K562 (cell line): ENCODE measurements around the gene CCDC106. TPM values are rescaled to one million over a fixed set of nuclear protein-coding genes. Genes with fewer than 3 reads are reported as not detected.

Experiments
- ATF7 ChIP-seq: fragments of 450-650 bp; IDR thresholded peaks from 2 replicates; pipeline ENCODE4 v1.7.1; 2014; ENCODE audit warnings: mild to moderate bottlenecking, moderate library complexity
- BRD4 ChIP-seq: fragments of 200-600 bp; sonication (generic); IDR thresholded peaks from 2 replicates; pipeline ENCODE4 v1.6.1; 2017; ENCODE audit warnings: inconsistent platforms
- DNMT1 ChIP-seq: fragments of 450-650 bp; IDR thresholded peaks from 2 replicates; pipeline ENCODE4 v1.6.1; 2016; ENCODE audit warnings: antibody characterized with exemption, mild to moderate bottlenecking
- EGR1 ChIP-seq: fragments of 450-650 bp; conservative IDR thresholded peaks from 2 replicates; pipeline ENCODE4 v1.6.1; 2017; ENCODE audit warnings: mild to moderate bottlenecking
- GABPB1 ChIP-seq: sonication (generic); formaldehyde crosslinking; IDR thresholded peaks from 2 replicates; pipeline ENCODE4 v1.8.0; 2022; ENCODE audit warnings: mild to moderate bottlenecking, missing genetic modification reagents
- HDAC1 ChIP-seq, 2 experiments: fragments of 450-650 bp; IDR thresholded peaks; 2 replicates each; pipeline ENCODE4 v1.6.1; 2016 to 2017; ENCODE audit warnings: inconsistent platforms in 1 of 2, mild to moderate bottlenecking in 1 of 2, moderate library complexity in 1 of 2
- JUN ChIP-seq, 2 experiments: sonication (generic) in 1 of 2; formaldehyde crosslinking in 1 of 2; IDR thresholded peaks; 2 replicates each; pipeline versions ENCODE4 v1.6.1 to v1.8.0; 2012 to 2022; ENCODE audit warnings: borderline replicate concordance in 2 of 2, mild to moderate bottlenecking in 2 of 2, improper control_type of control experiment in 1 of 2, low read depth in 1 of 2, low read length in 1 of 2, missing genetic modification reagents in 1 of 2
- KDM4B ChIP-seq, 2 experiments: fragments of 450-650 bp in 1 of 2; sonication (generic) in 1 of 2; IDR thresholded peaks; 2 replicates each; pipeline ENCODE4 v1.6.1; 2016 to 2017; ENCODE audit warnings: borderline replicate concordance in 2 of 2, antibody characterized with exemption in 1 of 2, low read depth in 1 of 2, mild to moderate bottlenecking in 1 of 2
- MAZ ChIP-seq, 2 experiments: fragments of 450-650 bp in 1 of 2; sonication (generic) in 1 of 2; formaldehyde crosslinking; IDR thresholded peaks in 1 of 2; conservative IDR thresholded peaks in 1 of 2; 2 replicates each; pipeline versions ENCODE4 v1.4.0 to v1.5.0; 2020; ENCODE audit warnings: mild to moderate bottlenecking in 1 of 2, missing genetic modification reagents in 1 of 2
- POU5F1 ChIP-seq: fragments of 150-350 bp; IDR thresholded peaks from 2 replicates; pipeline ENCODE4 v1.6.1; 2014; ENCODE audit warnings: borderline replicate concordance, low read length, low read depth, mild to moderate bottlenecking; ENCODE audit not compliant: partially characterized antibody
- YY1 ChIP-seq, 3 experiments: IDR thresholded peaks; 2 replicates each; pipeline ENCODE4 v1.6.1; 2011; ENCODE audit warnings: low read length in 2 of 3, mild to moderate bottlenecking in 2 of 3, moderate library complexity in 2 of 3, borderline replicate concordance in 1 of 3, control low read depth in 1 of 3, low read depth in 1 of 3; ENCODE audit not compliant: insufficient read depth in 3 of 3, insufficient replicate concordance in 2 of 3, control insufficient read depth in 1 of 3, insufficient read length in 1 of 3; ENCODE audit errors: extremely low read depth in 1 of 3
- ZFX ChIP-seq: sonication (generic); formaldehyde crosslinking; IDR thresholded peaks from 2 replicates; pipeline ENCODE4 v1.8.0; 2022; ENCODE audit warnings: mild to moderate bottlenecking, missing genetic modification reagents, moderate library complexity
- polyA plus RNA-seq, 8 experiments: library from polyadenylated mRNA; depleted of rRNA in 4 of 8; stranded (reverse) in 5 of 8; unstranded in 3 of 8; fragments of >200 nt; fragmentation: Nextera tagmentation in 2 of 8; fragmentation: Illumina TruSeq in 1 of 8; extraction: Ambion mirVana in 2 of 8; extraction: Trizol in 1 of 8; gene quantifications; 2 replicates each; pipeline versions ENCODE4 v1.2.1 to v1.2.3, GENCODE V29; 2011 to 2014; ENCODE audit warnings: inconsistent platforms in 1 of 8, missing spikeins in 1 of 8
- total RNA-seq, 7 experiments: library from RNA; depleted of rRNA in 6 of 7; stranded (reverse); fragments of >200 nt in 6 of 7; fragmentation: Illumina TruSeq in 2 of 7; extraction: Trizol in 2 of 7; gene quantifications; 2 replicates each; pipeline versions ENCODE4 v1.2.1 to v1.2.3, GENCODE V29; 2011 to 2021; ENCODE audit warnings: low replicate concordance in 1 of 7
- TF ChIP-seq, protein P1 (sequence below): sonication (generic); formaldehyde crosslinking; IDR thresholded peaks from 2 replicates; pipeline ENCODE4 v1.8.0; 2022; ENCODE audit warnings: missing genetic modification reagents, mild to moderate bottlenecking, moderate library complexity, borderline replicate concordance
- TF ChIP-seq, protein P2 (sequence below), 3 experiments: fragments of 200-800 bp in 1 of 3; sonication (Bioruptor generic) in 1 of 3; sonication (generic) in 1 of 3; formaldehyde crosslinking in 1 of 3; IDR thresholded peaks; 2 replicates each; pipeline versions ENCODE4 v1.6.1 to v1.8.0; 2016 to 2022; ENCODE audit warnings: mild to moderate bottlenecking in 2 of 3, missing compliant biosample characterization in 2 of 3, missing genetic modification characterization in 2 of 3, missing genetic modification reagents in 1 of 3
- TF ChIP-seq, protein P3 (sequence below): fragments of 450-650 bp; formaldehyde crosslinking; IDR thresholded peaks from 2 replicates; pipeline ENCODE4 v1.4.0; 2020; ENCODE audit warnings: mild to moderate bottlenecking, mixed read lengths
- TF ChIP-seq, protein P4 (sequence below): sonication (generic); formaldehyde crosslinking; IDR thresholded peaks from 2 replicates; pipeline ENCODE4 v1.8.0; 2022; ENCODE audit warnings: missing genetic modification reagents, mild to moderate bottlenecking, borderline replicate concordance

Gene CCDC106
- total and polyA plus RNA-seq, 9 of the 15 experiments (the other 6 are each of a cell fraction or from before 2014, with no cell fraction given), result 0.10 to 27.5 (median 15.0) TPM; not detected in 1

DNA sequence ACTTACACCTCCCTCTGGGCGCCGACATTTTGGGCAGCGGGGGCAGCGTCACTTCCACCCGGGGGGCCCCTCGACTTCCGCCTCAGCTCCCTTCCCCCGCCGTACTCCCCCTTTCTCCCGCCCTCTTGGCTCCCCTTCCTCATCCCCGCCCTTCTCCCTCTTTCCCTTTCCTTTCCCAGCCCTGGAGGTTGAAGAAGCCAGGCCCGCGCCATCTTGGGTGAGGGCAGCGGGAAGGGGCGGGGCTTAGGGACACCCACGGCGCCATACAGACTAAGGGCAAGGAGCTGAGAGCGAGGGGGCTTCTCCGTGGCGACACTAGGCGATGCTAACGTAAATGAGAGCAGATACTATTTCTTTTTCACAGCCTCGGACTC is 48.6 kb upstream of the CCDC106 start, which contains the start of gene FIZ1 (continued):
- TF ChIP-seq, protein P1, sequence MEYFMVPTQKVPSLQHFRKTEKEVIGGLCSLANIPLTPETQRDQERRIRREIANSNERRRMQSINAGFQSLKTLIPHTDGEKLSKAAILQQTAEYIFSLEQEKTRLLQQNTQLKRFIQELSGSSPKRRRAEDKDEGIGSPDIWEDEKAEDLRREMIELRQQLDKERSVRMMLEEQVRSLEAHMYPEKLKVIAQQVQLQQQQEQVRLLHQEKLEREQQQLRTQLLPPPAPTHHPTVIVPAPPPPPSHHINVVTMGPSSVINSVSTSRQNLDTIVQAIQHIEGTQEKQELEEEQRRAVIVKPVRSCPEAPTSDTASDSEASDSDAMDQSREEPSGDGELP (CRISPR knock-in tag), result peak; percentile 57; the same call in 1 of the 2 replicates
- TF ChIP-seq BRD4 (no peak), ATF7 (0 out of 2 replicates have a peak, but pooled peaks have one; percentile 13), KDM4B (IDR thresholded peaks at IDR 0.05; ENCODE audit: borderline replicate concordance in 2 of 2, low read depth in 1 of 2) (peak in 1 of 2 experiments; percentile 97; a peak in 2 of 4 replicates), POU5F1 (peak; percentile 8), JUN (IDR thresholded peaks at IDR 0.05; ENCODE audit: borderline replicate concordance, low read depth, low read length) (no peak), JUN (CRISPR knock-in tag; IDR thresholded peaks at IDR 0.05; ENCODE audit: borderline replicate concordance) (0 out of 2 replicates have a peak, but pooled peaks have one; percentile 72), DNMT1 (no peak), MAZ (CRISPR knock-in tag; conservative IDR thresholded peaks at IDR 0.05 in 1 of 2, IDR thresholded peaks at IDR 0.05 in 1 of 2) (peak in 1 of 2 experiments; percentile 93; a peak in 3 of 4 replicates), HDAC1 (IDR thresholded peaks at IDR 0.05) (0 out of 4 replicates have a peak, but pooled peaks of 1 of the 2 experiments have one; percentile 12), ZFX (CRISPR knock-in tag) (peak; percentile 48; the same call in 1 of the 2 replicates), EGR1 (peak; percentile 84), YY1 (IDR thresholded peaks at IDR 0.05; ENCODE audit: borderline replicate concordance in 1 of 3, control insufficient read depth in 1 of 3, extremely low read depth in 1 of 3, insufficient read depth in 3 of 3, insufficient read length in 1 of 3, insufficient replicate concordance in 2 of 3, low read depth in 1 of 3, low read length in 2 of 3) (peak in 2 of 3 experiments; percentile 91 to 93), GABPB1 (peak; percentile 94)
- TF ChIP-seq, protein P2, sequence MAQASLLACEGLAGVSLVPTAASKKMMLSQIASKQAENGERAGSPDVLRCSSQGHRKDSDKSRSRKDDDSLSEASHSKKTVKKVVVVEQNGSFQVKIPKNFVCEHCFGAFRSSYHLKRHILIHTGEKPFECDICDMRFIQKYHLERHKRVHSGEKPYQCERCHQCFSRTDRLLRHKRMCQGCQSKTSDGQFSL (CRISPR knock-in tag; IDR thresholded peaks at IDR 0.05), result no peak; the same call in 1 of the 2 replicates
- TF ChIP-seq, protein P2 (tag; IDR thresholded peaks at IDR 0.05), result peak in 1 of 2 experiments; percentile 83; a peak in 1 of 4 replicates
- TF ChIP-seq, protein P3, sequence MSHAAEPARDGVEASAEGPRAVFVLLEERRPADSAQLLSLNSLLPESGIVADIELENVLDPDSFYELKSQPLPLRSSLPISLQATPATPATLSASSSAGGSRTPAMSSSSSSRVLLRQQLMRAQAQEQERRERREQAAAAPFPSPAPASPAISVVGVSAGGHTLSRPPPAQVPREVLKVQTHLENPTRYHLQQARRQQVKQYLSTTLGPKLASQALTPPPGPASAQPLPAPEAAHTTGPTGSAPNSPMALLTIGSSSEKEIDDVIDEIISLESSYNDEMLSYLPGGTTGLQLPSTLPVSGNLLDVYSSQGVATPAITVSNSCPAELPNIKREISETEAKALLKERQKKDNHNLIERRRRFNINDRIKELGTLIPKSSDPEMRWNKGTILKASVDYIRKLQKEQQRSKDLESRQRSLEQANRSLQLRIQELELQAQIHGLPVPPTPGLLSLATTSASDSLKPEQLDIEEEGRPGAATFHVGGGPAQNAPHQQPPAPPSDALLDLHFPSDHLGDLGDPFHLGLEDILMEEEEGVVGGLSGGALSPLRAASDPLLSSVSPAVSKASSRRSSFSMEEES (CRISPR knock-in tag), result no peak
- TF ChIP-seq, protein P4, sequence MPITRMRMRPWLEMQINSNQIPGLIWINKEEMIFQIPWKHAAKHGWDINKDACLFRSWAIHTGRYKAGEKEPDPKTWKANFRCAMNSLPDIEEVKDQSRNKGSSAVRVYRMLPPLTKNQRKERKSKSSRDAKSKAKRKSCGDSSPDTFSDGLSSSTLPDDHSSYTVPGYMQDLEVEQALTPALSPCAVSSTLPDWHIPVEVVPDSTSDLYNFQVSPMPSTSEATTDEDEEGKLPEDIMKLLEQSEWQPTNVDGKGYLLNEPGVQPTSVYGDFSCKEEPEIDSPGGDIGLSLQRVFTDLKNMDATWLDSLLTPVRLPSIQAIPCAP (CRISPR knock-in tag), result no peak
